AG09309 (cell line): ENCODE measurements around the gene FUBP3.

Source experiments
- DNase-seq: peaks from one replicate; pipeline ENCODE4 v3.0.0-alpha.2; 2010; ENCODE audit warnings: low read depth
- H3K4me3 ChIP-seq: 2 replicates; pipeline ENCODE4 v1.5.1; 2011; ENCODE audit warnings: mild to moderate bottlenecking, low read depth, low read length, moderate library complexity; ENCODE audit not compliant: control insufficient read depth
- CTCF ChIP-seq: IDR thresholded peaks from 2 replicates; pipeline ENCODE4 v1.5.1; 2011; ENCODE audit warnings: mild to moderate bottlenecking, low read depth, low read length, inconsistent platforms; ENCODE audit not compliant: insufficient read depth, control insufficient read depth; ENCODE audit errors: missing control alignments

FUBP3 gene

GRCh38 chr9:130627051-130627450 is 47.7 kb downstream of the FUBP3 start:
- TF ChIP-seq CTCF = no peak
- H3K4me3 ChIP-seq = no peak overlapping the region
- DNase-seq = no peak

DNA sequence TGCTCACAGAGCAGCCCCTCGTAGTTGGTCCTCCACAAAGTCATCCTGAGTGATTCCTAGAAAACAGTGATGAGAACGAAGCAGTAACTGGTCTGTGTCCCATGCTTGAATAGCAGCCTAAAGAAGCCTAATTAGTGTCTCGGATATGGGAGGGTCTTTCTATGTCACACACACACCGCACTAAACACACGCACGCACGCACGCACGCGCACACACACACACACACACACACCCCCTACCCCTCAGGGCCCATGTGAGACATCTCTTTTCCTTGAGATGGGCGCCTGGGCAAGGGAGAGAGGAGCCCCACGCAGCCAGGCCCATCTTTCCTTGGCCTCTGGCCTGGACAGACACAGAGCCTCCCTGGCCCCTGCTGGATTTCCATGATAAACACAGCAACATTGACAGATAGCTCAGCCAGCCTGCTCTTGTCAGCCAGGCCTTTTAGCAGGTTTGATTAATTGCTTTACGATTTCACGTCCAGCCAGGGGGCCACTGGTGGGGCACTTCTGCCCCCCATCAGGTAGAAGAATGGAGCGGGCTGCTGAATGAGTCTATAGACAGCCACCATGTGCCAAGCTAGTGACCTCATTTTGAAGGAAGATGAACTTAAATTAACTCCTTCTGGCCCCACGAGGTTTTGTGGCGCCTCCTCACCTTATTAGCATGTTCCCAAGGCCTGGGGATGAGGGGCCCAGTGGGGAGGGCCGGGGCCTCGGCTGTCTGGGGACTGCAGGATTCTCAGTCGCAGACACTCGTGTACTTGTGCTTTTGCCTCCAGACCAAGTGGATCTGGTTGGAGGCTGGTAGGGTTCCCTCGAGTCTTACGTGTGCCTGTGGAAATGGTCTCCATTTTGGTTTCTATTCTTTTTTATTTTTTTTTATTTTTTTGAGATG is 48.8 kb downstream of the FUBP3 start:
- DNase-seq = no peak
- TF ChIP-seq CTCF = no peak
- no peak overlapping the region for H3K4me3 ChIP-seq

DNA sequence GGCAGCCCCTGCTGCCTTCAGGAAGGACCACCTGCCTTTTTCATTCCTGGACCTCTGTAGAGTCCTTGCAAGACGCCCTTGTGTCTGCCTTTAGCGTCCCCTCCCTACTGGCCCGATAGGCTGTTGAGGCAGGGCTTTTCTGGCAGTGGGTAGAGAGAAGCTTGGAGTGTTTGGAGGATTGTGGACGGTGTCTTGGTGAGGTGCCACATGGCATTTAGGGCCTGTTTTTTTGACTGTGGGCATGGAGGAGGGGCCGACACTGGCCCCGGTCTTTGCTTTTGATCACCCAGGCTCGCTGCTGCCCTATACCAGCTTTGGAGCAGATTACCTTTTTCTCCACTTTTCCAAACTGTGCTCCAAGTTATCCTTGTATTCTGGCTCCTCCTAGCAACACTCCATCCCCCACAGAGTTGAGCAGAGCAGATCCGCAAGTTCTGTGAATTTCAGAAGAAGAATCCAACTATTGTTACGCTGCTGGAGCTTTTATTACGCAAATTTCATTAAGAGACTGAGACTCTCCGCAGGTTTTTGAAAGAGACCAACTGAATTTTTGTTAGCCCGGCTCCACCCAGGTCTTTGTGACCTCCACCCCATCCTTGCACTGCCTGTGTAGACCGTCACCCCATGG is 50.2 kb downstream of the FUBP3 start:
- DNase-seq = no peak
- no peak overlapping the region for H3K4me3 ChIP-seq
- TF ChIP-seq CTCF = no peak

DNA sequence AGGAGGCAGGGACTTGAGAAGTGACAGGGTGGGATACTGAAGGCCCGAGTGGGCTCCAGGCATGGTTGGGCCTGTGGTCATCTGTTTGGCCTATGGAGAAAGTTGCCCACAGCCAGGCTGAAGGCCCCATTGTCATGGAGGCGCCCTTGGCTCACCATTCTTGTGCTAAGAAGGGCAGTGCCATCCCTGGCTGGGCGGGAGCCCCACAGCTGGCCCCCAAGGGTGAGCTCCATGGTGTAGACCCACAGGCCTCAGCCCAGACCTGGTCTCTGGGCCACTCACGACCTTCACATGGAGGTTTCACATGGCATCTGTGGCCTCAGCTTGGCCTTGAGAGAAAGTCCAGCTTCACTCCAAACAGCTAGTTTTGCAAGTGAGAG is 50.7 kb downstream of the FUBP3 start:
- TF ChIP-seq CTCF = no peak
- no peak for DNase-seq
- no peak overlapping the region for H3K4me3 ChIP-seq

- H3K4me3 ChIP-seq = no peak overlapping the region
- no peak for DNase-seq
- TF ChIP-seq CTCF = no peak
Observed at GRCh38 chr9:130630506-130631330, 51.3 kb downstream of the FUBP3 start.

DNA sequence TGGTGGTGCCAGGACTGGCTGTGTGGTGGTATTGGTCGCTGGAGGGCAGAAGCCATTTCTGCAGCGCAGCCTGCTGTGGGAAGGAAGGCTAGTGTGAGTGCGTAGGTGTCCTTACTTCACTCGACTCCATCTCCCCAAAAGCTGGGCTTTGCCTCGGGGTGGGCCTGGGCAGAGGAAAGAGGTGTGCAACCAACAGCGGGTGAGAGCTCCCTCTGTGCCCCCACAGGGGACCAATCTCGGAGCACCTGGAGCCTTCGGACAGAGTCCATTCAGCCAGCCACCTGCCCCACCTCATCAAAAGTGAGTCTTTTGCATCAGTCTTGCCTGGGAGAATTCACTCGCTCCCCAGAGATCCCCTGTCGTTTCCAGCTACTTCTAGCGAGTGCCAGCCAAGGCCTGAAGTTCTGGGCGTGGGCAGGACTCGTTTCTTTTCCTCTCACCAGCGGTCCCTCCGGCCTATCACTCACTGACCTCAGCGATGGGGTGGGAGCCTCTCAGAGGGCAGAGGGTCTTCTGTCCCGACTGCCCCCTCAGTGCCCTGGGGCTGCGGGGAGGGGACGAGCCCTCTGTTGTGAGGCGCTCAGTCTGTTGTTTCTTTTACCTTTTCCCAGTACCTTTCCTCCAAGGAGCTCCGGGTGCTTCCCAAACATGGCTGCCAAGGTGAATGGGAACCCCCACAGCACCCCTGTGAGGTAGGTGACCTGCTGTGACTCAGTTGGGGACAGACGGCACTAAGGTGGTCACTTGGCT is 52.1 kb downstream of the FUBP3 start:
- no peak for DNase-seq
- no peak for TF ChIP-seq CTCF
- H3K4me3 ChIP-seq = no peak overlapping the region
